ENCODE results near the gene TLR10.

DNA sequence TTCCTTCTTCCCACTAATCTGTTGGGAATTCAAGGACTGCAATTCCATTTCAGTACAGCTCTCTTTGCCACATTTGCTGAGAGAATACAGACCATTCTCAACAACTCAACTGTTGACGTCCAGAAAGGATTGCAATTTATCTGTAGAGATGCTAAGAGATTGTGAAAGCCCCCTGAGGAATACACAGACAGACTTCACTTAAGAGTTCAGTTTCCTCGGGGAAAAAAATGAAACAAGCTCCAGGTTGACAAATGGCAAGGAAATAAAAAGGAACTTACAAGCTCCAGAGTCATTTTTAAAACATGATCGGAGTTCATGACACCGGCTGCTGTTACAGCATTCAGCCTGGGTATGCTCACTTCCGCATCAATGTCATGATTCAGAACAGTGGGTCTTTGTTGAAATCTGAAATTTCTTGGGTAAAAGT, 13.8 kb downstream of the TLR10 start:
- TF ChIP-seq, protein P1, sequence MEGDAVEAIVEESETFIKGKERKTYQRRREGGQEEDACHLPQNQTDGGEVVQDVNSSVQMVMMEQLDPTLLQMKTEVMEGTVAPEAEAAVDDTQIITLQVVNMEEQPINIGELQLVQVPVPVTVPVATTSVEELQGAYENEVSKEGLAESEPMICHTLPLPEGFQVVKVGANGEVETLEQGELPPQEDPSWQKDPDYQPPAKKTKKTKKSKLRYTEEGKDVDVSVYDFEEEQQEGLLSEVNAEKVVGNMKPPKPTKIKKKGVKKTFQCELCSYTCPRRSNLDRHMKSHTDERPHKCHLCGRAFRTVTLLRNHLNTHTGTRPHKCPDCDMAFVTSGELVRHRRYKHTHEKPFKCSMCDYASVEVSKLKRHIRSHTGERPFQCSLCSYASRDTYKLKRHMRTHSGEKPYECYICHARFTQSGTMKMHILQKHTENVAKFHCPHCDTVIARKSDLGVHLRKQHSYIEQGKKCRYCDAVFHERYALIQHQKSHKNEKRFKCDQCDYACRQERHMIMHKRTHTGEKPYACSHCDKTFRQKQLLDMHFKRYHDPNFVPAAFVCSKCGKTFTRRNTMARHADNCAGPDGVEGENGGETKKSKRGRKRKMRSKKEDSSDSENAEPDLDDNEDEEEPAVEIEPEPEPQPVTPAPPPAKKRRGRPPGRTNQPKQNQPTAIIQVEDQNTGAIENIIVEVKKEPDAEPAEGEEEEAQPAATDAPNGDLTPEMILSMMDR (IDR thresholded peaks at IDR 0.05; ENCODE audit: low read depth, low read length), result no peak
- no peak for TF ChIP-seq EZH2phosphoT487 (IDR thresholded peaks at IDR 0.05; ENCODE audit: low read depth)

Measured in OCI-LY3 (cell line).